BJ (cell line): ENCODE measurements around the gene PCARE. TPM values are rescaled to one million over a fixed set of nuclear protein-coding genes. Genes with fewer than 3 reads are reported as not detected.
"Not testable (repeated sequence)": the region's sequence is repeated elsewhere in the genome, so short reads cannot be mapped to it uniquely, and the experiment has no call there.

ENCODE experiments used
- CTCF ChIA-PET: fragments of 350-600 bp; formaldehyde crosslinking; extraction: SDS; loops from one replicate; lab custom pipeline; 2021; ENCODE audit warnings: antibody characterized with exemption, inconsistent platforms; lab: Yijun Ruan, JAX
- POLR2A ChIA-PET: fragments of 300-600 bp; sonication (Branson Sonifier 250); formaldehyde crosslinking; extraction: SDS; loops from one replicate; lab custom pipeline; 2021; ENCODE audit warnings: antibody characterized with exemption; lab: Charles Lee
- DNase-seq: peaks from one replicate; pipeline ENCODE4 v3.0.0-alpha.2; 2011; ENCODE audit warnings: low read depth
- H3K27me3 ChIP-seq: 2 replicates; pipeline ENCODE4 v1.6.0; 2011; ENCODE audit warnings: low read length; ENCODE audit not compliant: control insufficient read depth, insufficient read depth
- H3K36me3 ChIP-seq: 2 replicates; pipeline ENCODE4 v1.5.1; 2011; ENCODE audit warnings: low read length; ENCODE audit not compliant: control insufficient read depth, insufficient read depth
- H3K4me3 ChIP-seq: 2 replicates; pipeline ENCODE4 v1.5.1; 2011; ENCODE audit warnings: low read depth, mild to moderate bottlenecking, control low read depth, low read length
- CTCF ChIP-seq: IDR thresholded peaks from 2 replicates; pipeline ENCODE4 v1.5.1; 2011; ENCODE audit warnings: low read depth, mild to moderate bottlenecking, control low read depth, inconsistent platforms, low read length, moderate library complexity; ENCODE audit not compliant: insufficient read depth
- polyA plus RNA-seq: library from polyadenylated mRNA; depleted of rRNA; stranded (reverse); fragments of >200 nt; gene quantifications from 2 replicates; pipeline ENCODE4 v1.2.3, GENCODE V29; 2011

The PCARE gene
- polyA plus RNA-seq, 1 experiment = not detected

- POLR2A ChIA-PET = no interaction called here
Measured at GRCh38 chr2:29113027-29113686, 38.8 kb upstream of the PCARE start.

GRCh38 chr2:29112379-29112778 lies 38.1 kb upstream of the PCARE start:
- no peak for DNase-seq
- no peak for TF ChIP-seq CTCF
- CTCF ChIA-PET = no interaction called here
- H3K27me3 ChIP-seq = no peaks in the 10 kb centered on the region
- POLR2A ChIA-PET = no interaction called here
- H3K4me3 ChIP-seq = no peak overlapping the region
- H3K36me3 ChIP-seq = no peaks in the 10 kb centered on the region

More at GRCh38 chr2:29113027-29113686, 38.8 kb upstream of the PCARE start:
- TF ChIP-seq CTCF = no peak
- Histone ChIP-seq H3K4me3 (no peak overlapping the region), H3K36me3 (no peaks in the 10 kb centered on the region), H3K27me3 (no peaks in the 10 kb centered on the region)
- DNase-seq = no peak
- CTCF ChIA-PET = no interaction called here

GRCh38 chr2:29110916-29111535 lies 36.7 kb upstream of the PCARE start:
- no peak overlapping the region for H3K4me3 ChIP-seq
- no peak for DNase-seq
- no peaks in the 10 kb centered on the region for H3K27me3 ChIP-seq
- H3K36me3 ChIP-seq = no peaks in the 10 kb centered on the region
- no peak for TF ChIP-seq CTCF
- ChIA-PET POLR2A (no interaction called here), CTCF (no interaction called here)

- DNase-seq = no peak
- H3K4me3 ChIP-seq = no peak overlapping the region
- POLR2A ChIA-PET = no interaction called here
- CTCF ChIA-PET = no interaction called here
- no peaks in the 10 kb centered on the region for H3K36me3 ChIP-seq
- no peaks in the 10 kb centered on the region for H3K27me3 ChIP-seq
- no peak for TF ChIP-seq CTCF
Measured at GRCh38 chr2:29109246-29109645, 34.9 kb upstream of the PCARE start.

- ChIA-PET CTCF (no interaction called here), POLR2A (no interaction called here)
- peak; percentile 72 for DNase-seq
- TF ChIP-seq CTCF = no peak
- no peaks in the 10 kb centered on the region for H3K27me3 ChIP-seq
- no peak overlapping the region for H3K4me3 ChIP-seq
- H3K36me3 ChIP-seq = no peaks in the 10 kb centered on the region
Measured at GRCh38 chr2:29108225-29108624, 33.9 kb upstream of the PCARE start.

- CTCF ChIA-PET = interaction anchor here (0.7 to 1.2 kb wide), 2 partner anchors 10 to 36 kb away, joined by 3 to 6 read pairs; no protein-coding TSS in a partner anchor
- H3K27me3 ChIP-seq, DNase-seq, POLR2A ChIA-PET, H3K36me3 ChIP-seq, H3K4me3 ChIP-seq: not testable (repeated sequence)
Measured at GRCh38 chr2:29107547-29107946, 33.2 kb upstream of the PCARE start.
